Measurements from ENCODE around the gene CCDC57.

- TF ChIP-seq POLR2AphosphoS5 (IDR thresholded peaks at IDR 0.05; ENCODE audit: low read depth, low read length): no peak
- TF ChIP-seq REST (IDR thresholded peaks at IDR 0.05; ENCODE audit: insufficient read depth in 1 of 2, low read depth in 2 of 2, low read length in 2 of 2): no peak
- no peak for TF ChIP-seq TAF1 (IDR thresholded peaks at IDR 0.05; ENCODE audit: borderline replicate concordance, insufficient read depth, low read length)
Measured at GRCh38 chr17:82080789-82081464, 131.7 kb downstream of the CCDC57 start.

Data from PFSK-1 (cell line).